WTC11 (cell line): Measurements from ENCODE around the gene WDR72. TPM values are rescaled to one million over a fixed set of nuclear protein-coding genes. Genes with fewer than 3 reads are reported as not detected.

Experiments
- ATAC-seq: fragments of 200-7000 bp; cut with Tn5 transposase; 2 replicates; pipeline ENCODE4 v1.10.0; 2021; ENCODE audit warnings: mild to moderate bottlenecking, moderate library complexity
- CTCF ChIA-PET: fragments of 300-600 bp; sonication (Branson Sonifier 250); formaldehyde crosslinking; loops from one replicate; lab custom pipeline; 2021; ENCODE audit warnings: antibody characterized with exemption; lab: Charles Lee
- POLR2A ChIA-PET: fragments of 350-600 bp; sonication (Branson Sonifier 250); formaldehyde crosslinking; loops from one replicate; lab custom pipeline; 2021; ENCODE audit warnings: antibody characterized with exemption; lab: Charles Lee
- DNase-seq: peaks from one replicate; pipeline ENCODE4 v3.0.0; 2021; ENCODE audit warnings: low spot score
- H3K27ac Mint-ChIP-seq: 2 replicates; pipeline ENCODE4 v1.8.0; 2021; ENCODE audit warnings: mixed read lengths
- H3K27me3 Mint-ChIP-seq: 2 replicates; pipeline ENCODE4 v1.8.0; 2021; ENCODE audit warnings: low read depth, mild to moderate bottlenecking, moderate library complexity, mixed read lengths
- H3K36me3 Mint-ChIP-seq: 2 replicates; pipeline ENCODE4 v1.8.0; 2021; ENCODE audit warnings: mixed read lengths
- H3K4me1 Mint-ChIP-seq: 2 replicates; pipeline ENCODE4 v1.8.0; 2022; ENCODE audit warnings: mixed read lengths
- H3K4me3 Mint-ChIP-seq: 2 replicates; pipeline ENCODE4 v1.8.0; 2021; ENCODE audit warnings: mild to moderate bottlenecking, moderate library complexity, mixed read lengths
- H3K9me3 Mint-ChIP-seq: 2 replicates; pipeline ENCODE4 v1.8.0; 2021; ENCODE audit warnings: mixed read lengths
- AR ChIP-seq: fragments of 250-450 bp; sonication (Bioruptor Pico); IDR thresholded peaks from 2 replicates; pipeline ENCODE4 v1.9.0; 2021; ENCODE audit warnings: mild to moderate bottlenecking
- FOXK1 ChIP-seq: sonication (generic); formaldehyde crosslinking; IDR thresholded peaks from 2 replicates; pipeline ENCODE4 v1.8.0; 2022; ENCODE audit warnings: mild to moderate bottlenecking, moderate library complexity, missing genetic modification reagents
- JAZF1 ChIP-seq: fragments of 250-450 bp; sonication (Bioruptor Pico); IDR thresholded peaks from 2 replicates; pipeline ENCODE4 v1.9.0; 2021; ENCODE audit warnings: moderate library complexity, mild to moderate bottlenecking, inconsistent platforms
- MYBL2 ChIP-seq: sonication (generic); formaldehyde crosslinking; IDR thresholded peaks from 2 replicates; pipeline ENCODE4 v1.8.1; 2023; ENCODE audit warnings: mild to moderate bottlenecking, moderate library complexity, missing genetic modification reagents
- RELA ChIP-seq: sonication (generic); formaldehyde crosslinking; IDR thresholded peaks from 2 replicates; pipeline ENCODE4 v1.8.1; 2022; ENCODE audit warnings: missing genetic modification reagents, mild to moderate bottlenecking, borderline replicate concordance
- SP1 ChIP-seq: sonication (generic); formaldehyde crosslinking; conservative IDR thresholded peaks from 2 replicates; pipeline ENCODE4 v1.8.1; 2022; ENCODE audit warnings: missing genetic modification reagents
- TCF7 ChIP-seq: sonication (generic); formaldehyde crosslinking; IDR thresholded peaks from 2 replicates; pipeline ENCODE4 v1.8.0; 2022; ENCODE audit warnings: mild to moderate bottlenecking, low read depth, missing genetic modification reagents, moderate library complexity
- ZNF219 ChIP-seq: sonication (generic); formaldehyde crosslinking; IDR thresholded peaks from 2 replicates; pipeline ENCODE4 v1.8.0; 2023; ENCODE audit warnings: missing genetic modification reagents, mild to moderate bottlenecking, borderline replicate concordance
- ZNF425 ChIP-seq: fragments of 250-450 bp; sonication (Bioruptor Pico); conservative IDR thresholded peaks from 2 replicates; pipeline ENCODE4 v1.9.0; 2021; ENCODE audit warnings: mild to moderate bottlenecking
- total RNA-seq: library from RNA; stranded (reverse); gene quantifications from 3 replicates; pipeline ENCODE4 v1.2.3, GENCODE V29; 2021
- TF ChIP-seq, protein P1 (sequence below): sonication (generic); formaldehyde crosslinking; IDR thresholded peaks from 2 replicates; pipeline ENCODE4 v1.8.1; 2022; ENCODE audit warnings: low read depth, mild to moderate bottlenecking, moderate library complexity, missing genetic modification reagents, borderline replicate concordance
- TF ChIP-seq, protein P2 (sequence below): sonication (generic); formaldehyde crosslinking; IDR thresholded peaks from 2 replicates; pipeline ENCODE4 v1.8.0; 2022; ENCODE audit warnings: mild to moderate bottlenecking, missing genetic modification reagents
- TF ChIP-seq, protein P3 (sequence below): fragments of 250-450 bp; sonication (Bioruptor Pico); IDR thresholded peaks from 2 replicates; pipeline ENCODE4 v1.8.0; 2021; ENCODE audit warnings: mild to moderate bottlenecking
- TF ChIP-seq, protein P4 (sequence below): sonication (generic); formaldehyde crosslinking; IDR thresholded peaks from 2 replicates; pipeline ENCODE4 v1.8.1; 2023; ENCODE audit warnings: mild to moderate bottlenecking, missing genetic modification reagents, borderline replicate concordance

Gene WDR72
- total RNA-seq, 1 experiment from 2014 or later: 8.6 TPM

DNA sequence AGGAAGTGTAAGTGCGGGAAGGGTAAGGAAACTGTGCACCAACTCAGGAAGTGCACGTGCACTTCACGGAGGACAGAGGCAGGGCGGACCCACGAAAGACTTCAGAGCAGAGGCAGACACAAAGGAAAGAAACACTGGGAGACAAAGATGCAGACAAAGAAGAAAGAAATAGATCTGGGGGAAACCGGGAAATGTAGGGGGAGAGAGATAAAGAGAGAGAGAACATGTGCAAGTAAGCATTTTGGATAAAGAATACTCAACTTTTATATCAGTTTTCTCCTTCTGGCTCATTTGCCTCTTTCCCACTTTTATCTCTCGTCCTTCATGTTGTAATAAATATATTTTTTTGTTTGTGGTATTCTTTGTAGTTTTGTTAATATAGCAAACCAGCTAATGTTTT, 204.2 kb downstream of the WDR72 start:
- DNase-seq (no peak), ATAC-seq (no peak)
- H3K9me3 Mint-ChIP-seq: no peaks in the 10 kb centered on the region
- ChIA-PET CTCF (no interaction called here), POLR2A (no interaction called here)
- H3K4me3 Mint-ChIP-seq: no peak overlapping the region
- no peaks in the 10 kb centered on the region for H3K36me3 Mint-ChIP-seq
- peaks cover 28% of the 10 kb centered on the region for H3K4me1 Mint-ChIP-seq
- no peaks in the 10 kb centered on the region for H3K27me3 Mint-ChIP-seq
- no peak overlapping the region for H3K27ac Mint-ChIP-seq
- TF ChIP-seq TCF7 (CRISPR knock-in tag): no peak
- TF ChIP-seq, protein P1, sequence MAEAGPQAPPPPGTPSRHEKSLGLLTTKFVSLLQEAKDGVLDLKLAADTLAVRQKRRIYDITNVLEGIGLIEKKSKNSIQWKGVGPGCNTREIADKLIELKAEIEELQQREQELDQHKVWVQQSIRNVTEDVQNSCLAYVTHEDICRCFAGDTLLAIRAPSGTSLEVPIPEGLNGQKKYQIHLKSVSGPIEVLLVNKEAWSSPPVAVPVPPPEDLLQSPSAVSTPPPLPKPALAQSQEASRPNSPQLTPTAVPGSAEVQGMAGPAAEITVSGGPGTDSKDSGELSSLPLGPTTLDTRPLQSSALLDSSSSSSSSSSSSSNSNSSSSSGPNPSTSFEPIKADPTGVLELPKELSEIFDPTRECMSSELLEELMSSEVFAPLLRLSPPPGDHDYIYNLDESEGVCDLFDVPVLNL (CRISPR knock-in tag): no peak
- TF ChIP-seq, protein P2, sequence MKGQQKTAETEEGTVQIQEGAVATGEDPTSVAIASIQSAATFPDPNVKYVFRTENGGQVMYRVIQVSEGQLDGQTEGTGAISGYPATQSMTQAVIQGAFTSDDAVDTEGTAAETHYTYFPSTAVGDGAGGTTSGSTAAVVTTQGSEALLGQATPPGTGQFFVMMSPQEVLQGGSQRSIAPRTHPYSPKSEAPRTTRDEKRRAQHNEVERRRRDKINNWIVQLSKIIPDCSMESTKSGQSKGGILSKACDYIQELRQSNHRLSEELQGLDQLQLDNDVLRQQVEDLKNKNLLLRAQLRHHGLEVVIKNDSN (CRISPR knock-in tag): no peak
- TF ChIP-seq, protein P3, sequence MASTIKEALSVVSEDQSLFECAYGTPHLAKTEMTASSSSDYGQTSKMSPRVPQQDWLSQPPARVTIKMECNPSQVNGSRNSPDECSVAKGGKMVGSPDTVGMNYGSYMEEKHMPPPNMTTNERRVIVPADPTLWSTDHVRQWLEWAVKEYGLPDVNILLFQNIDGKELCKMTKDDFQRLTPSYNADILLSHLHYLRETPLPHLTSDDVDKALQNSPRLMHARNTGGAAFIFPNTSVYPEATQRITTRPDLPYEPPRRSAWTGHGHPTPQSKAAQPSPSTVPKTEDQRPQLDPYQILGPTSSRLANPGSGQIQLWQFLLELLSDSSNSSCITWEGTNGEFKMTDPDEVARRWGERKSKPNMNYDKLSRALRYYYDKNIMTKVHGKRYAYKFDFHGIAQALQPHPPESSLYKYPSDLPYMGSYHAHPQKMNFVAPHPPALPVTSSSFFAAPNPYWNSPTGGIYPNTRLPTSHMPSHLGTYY (CRISPR knock-in tag): no peak
- TF ChIP-seq AR: no peak
- TF ChIP-seq RELA (CRISPR knock-in tag): no peak
- no peak for TF ChIP-seq ZNF219
- TF ChIP-seq, protein P4, sequence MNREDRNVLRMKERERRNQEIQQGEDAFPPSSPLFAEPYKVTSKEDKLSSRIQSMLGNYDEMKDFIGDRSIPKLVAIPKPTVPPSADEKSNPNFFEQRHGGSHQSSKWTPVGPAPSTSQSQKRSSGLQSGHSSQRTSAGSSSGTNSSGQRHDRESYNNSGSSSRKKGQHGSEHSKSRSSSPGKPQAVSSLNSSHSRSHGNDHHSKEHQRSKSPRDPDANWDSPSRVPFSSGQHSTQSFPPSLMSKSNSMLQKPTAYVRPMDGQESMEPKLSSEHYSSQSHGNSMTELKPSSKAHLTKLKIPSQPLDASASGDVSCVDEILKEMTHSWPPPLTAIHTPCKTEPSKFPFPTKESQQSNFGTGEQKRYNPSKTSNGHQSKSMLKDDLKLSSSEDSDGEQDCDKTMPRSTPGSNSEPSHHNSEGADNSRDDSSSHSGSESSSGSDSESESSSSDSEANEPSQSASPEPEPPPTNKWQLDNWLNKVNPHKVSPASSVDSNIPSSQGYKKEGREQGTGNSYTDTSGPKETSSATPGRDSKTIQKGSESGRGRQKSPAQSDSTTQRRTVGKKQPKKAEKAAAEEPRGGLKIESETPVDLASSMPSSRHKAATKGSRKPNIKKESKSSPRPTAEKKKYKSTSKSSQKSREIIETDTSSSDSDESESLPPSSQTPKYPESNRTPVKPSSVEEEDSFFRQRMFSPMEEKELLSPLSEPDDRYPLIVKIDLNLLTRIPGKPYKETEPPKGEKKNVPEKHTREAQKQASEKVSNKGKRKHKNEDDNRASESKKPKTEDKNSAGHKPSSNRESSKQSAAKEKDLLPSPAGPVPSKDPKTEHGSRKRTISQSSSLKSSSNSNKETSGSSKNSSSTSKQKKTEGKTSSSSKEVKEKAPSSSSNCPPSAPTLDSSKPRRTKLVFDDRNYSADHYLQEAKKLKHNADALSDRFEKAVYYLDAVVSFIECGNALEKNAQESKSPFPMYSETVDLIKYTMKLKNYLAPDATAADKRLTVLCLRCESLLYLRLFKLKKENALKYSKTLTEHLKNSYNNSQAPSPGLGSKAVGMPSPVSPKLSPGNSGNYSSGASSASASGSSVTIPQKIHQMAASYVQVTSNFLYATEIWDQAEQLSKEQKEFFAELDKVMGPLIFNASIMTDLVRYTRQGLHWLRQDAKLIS (CRISPR knock-in tag): no peak
- no peak for TF ChIP-seq JAZF1 (CRISPR knock-in tag)
- no peak for TF ChIP-seq FOXK1 (CRISPR knock-in tag)
- no peak for TF ChIP-seq SP1 (CRISPR knock-in tag)
- no peak for TF ChIP-seq ZNF425 (CRISPR knock-in tag)
- no peak for TF ChIP-seq MYBL2 (CRISPR knock-in tag)
